T-helper 1 cell treated with Interleukin-12 subunit alpha and Interleukin-12 subunit beta and Interleukin-4 antibody, amounts not matched to agents 30 μg/mL and 1 μg/mL, for 36 hours (primary cell): ENCODE data around the gene PLSCR3.

Experiments
- H3K27ac Mint-ChIP-seq: one replicate; pipeline ENCODE4 v1.8.0; 2021; ENCODE audit warnings: mild to moderate bottlenecking, mixed read lengths
- H3K27me3 Mint-ChIP-seq: one replicate; pipeline ENCODE4 v1.8.0; 2021; ENCODE audit warnings: low read depth, mixed read lengths
- H3K36me3 Mint-ChIP-seq: one replicate; pipeline ENCODE4 v1.8.0; 2021; ENCODE audit warnings: low read depth, mixed read lengths
- H3K4me1 Mint-ChIP-seq: one replicate; pipeline ENCODE4 v1.8.0; 2021; ENCODE audit warnings: low read depth, mixed read lengths
- H3K4me3 Mint-ChIP-seq: one replicate; pipeline ENCODE4 v1.8.0; 2021; ENCODE audit warnings: mild to moderate bottlenecking, moderate library complexity, mixed read lengths
- H3K9me3 Mint-ChIP-seq: one replicate; pipeline ENCODE4 v1.8.0; 2021; ENCODE audit warnings: mixed read lengths

Gene PLSCR3

GRCh38 chr17:7406235-7406825, 12.0 kb upstream of the PLSCR3 start:
- Mint-ChIP-seq H3K4me1 (peaks cover 12% of the 10 kb centered on the region), H3K36me3 (peaks cover 4% of the 10 kb centered on the region), H3K9me3 (no peaks in the 10 kb centered on the region), H3K4me3 (peak overlapping the region; percentile 82), H3K27me3 (peaks cover 25% of the 10 kb centered on the region), H3K27ac (peak overlapping the region; percentile 78)

DNA sequence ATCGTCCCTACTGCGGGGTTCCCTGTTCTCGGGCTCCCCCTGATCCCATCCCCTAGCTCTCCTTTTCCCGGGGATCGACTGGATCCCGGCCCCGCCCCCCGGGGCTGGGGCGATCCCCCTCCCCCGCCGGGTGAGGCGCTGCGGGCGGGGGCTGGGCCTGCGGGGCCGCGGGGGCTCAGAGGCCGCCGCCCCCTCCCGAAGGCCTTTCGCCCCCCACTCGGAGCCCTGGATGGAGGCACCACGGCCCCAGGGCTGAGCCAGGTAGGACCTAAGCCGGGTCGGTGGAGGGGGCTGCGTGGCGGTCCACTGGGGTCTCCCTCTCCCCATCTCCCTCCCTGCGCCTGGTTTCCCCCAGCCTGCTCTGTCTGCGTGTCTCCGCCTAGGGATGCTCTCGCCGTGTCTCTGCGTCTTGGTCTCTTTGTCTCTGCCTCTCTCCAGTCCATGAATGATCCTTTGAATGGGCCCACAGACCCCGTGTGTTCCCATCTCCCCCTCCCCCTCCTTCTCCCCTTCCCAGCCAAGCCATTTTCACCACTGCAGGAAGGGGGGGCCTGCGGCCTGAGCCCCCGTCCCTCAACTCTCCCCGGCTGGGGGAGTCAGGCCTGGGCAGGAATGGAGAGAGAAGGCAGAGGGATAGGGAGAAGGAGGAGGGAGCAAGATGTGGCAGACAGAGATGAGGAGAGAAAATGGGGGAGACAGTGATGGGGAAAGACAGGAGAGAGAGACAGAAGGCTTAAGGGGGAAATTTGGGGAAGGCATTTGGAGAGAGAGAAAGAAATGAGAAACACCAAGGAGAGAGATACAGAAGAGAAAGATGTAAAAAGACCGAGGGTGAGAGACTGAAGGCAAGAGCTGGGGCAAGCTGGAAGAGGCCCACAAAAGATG, 11.3 kb upstream of the PLSCR3 start:
- Mint-ChIP-seq H3K27me3 (peaks cover 25% of the 10 kb centered on the region), H3K27ac (peak overlapping the region; percentile 78), H3K9me3 (no peaks in the 10 kb centered on the region), H3K36me3 (peaks cover 4% of the 10 kb centered on the region), H3K4me3 (peak overlapping the region; percentile 82), H3K4me1 (peaks cover 12% of the 10 kb centered on the region)

DNA sequence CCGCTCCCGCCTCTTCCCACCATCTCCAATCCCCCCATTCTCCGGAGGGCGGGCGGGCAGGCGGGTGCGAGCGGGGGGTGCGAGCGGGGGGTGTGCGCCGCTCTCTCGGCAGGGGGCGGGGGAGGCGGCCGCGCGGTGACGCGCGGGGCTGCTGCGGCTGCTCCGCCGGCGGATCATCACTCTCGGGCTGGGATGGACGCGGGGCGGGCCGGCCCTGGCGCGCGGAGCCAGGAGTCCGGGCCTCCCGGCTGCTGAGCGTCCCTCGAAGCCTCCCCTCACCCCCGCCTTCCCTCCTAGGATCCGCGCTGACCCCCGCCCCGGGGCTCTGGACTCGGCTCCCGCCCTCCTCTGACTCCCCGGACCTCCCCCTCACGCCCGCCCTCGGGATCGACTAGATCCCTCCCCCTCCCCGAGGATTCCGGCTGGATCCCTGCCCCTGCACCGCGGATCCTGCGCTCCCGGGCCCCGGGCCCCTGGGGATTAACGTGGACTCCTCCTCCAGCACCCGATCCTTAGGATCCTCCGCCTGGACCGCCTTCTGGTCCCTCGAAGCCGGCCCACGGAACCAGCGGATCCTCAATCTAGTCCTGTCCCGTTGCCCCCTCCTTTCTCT, 10.5 kb upstream of the PLSCR3 start:
- no peaks in the 10 kb centered on the region for H3K9me3 Mint-ChIP-seq
- H3K27me3 Mint-ChIP-seq, result peaks cover 25% of the 10 kb centered on the region
- H3K27ac Mint-ChIP-seq, result peak overlapping the region; percentile 90
- H3K36me3 Mint-ChIP-seq, result peaks cover 4% of the 10 kb centered on the region
- H3K4me3 Mint-ChIP-seq, result peak overlapping the region; percentile 86
- H3K4me1 Mint-ChIP-seq, result peaks cover 12% of the 10 kb centered on the region

GRCh38 chr17:7403977-7404736, 9.8 kb upstream of the PLSCR3 start, which contains the start of gene TMEM256:
TMEM256 (minus strand) TSS chr17:7404097; CDS start chr17:7404084, 13 bp downstream.
- Mint-ChIP-seq H3K27me3 (peaks cover 23% of the 10 kb centered on the region), H3K27ac (peak within 1 kb of the TSS; percentile 90)

GRCh38 chr17:7403727-7403976, 9.3 kb upstream of the PLSCR3 start:
- H3K4me1 Mint-ChIP-seq, result peaks cover 14% of the 10 kb centered on the region

More at GRCh38 chr17:7403977-7404736, 9.8 kb upstream of the PLSCR3 start, which contains the start of gene TMEM256:
- no peaks in the 10 kb centered on the region for H3K9me3 Mint-ChIP-seq
- H3K36me3 Mint-ChIP-seq, result peaks cover 4% of the 10 kb centered on the region
- H3K4me1 Mint-ChIP-seq, result peaks cover 14% of the 10 kb centered on the region
- H3K4me3 Mint-ChIP-seq, result peak within 1 kb of the TSS; percentile 86

DNA sequence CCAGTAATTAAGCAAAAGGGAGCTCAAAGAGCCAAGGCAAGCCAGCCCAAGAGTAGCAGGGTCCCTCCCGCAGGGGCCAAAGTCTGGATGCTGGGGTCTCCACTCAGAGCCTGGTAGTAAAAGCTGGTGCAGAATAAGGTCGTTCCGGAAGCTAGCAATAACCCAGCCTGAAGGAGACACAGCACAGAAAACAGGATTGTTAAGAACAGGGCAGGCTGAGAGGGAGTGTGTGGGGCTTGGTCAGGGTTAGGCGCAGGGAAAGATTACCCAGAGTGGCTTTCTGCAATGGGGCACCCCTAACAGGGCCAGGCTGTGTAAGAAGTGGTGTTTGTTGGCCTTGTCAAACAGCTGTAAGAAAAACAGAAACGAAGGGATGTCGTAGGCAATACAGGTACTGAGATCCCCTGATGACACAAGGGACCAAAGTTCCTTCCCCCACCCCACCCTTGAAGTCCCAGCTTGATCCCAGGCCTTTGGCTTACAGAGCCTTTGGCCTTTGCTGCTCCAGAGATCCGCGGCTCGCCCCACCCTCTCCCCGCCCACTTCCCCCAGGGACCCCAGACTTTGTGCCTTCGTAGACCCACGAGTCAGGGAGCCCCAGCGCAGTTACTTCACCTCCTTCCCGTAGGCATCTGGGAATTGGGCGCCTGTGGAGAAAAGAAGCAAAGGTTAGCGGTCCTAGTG, 8.9 kb upstream of the PLSCR3 start:
- H3K4me1 Mint-ChIP-seq, result peaks cover 14% of the 10 kb centered on the region
- H3K4me3 Mint-ChIP-seq, result peak overlapping the region; percentile 86
- peak overlapping the region; percentile 90 for H3K27ac Mint-ChIP-seq
- peaks cover 4% of the 10 kb centered on the region for H3K36me3 Mint-ChIP-seq
- peaks cover 20% of the 10 kb centered on the region for H3K27me3 Mint-ChIP-seq
- no peaks in the 10 kb centered on the region for H3K9me3 Mint-ChIP-seq

More at GRCh38 chr17:7403727-7403976, 9.3 kb upstream of the PLSCR3 start:
- Mint-ChIP-seq H3K9me3 (no peaks in the 10 kb centered on the region), H3K27ac (peak overlapping the region; percentile 90), H3K27me3 (peaks cover 20% of the 10 kb centered on the region), H3K36me3 (peaks cover 4% of the 10 kb centered on the region), H3K4me3 (peak overlapping the region; percentile 86)

DNA sequence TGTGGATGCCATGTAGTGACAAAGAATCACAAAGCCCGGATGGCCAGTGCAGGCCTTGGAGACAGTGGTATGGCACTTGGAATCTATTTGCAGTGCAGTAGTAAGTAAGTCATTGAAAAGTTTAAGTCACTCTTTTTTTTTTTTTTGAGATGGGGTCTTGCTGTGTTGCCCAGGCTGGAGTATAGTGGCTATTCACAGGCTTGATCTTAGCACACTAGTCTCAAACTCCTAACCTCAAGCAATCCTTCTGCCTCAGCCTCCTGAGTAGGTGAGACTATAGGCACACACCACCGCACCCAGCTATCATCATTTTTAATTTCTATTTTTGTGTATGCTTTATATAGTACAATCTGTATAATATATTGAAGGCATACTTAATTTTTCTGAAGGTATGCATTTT, 4.3 kb upstream of the PLSCR3 start:
- no peak overlapping the region for H3K27ac Mint-ChIP-seq
- H3K4me1 Mint-ChIP-seq, result peaks cover 18% of the 10 kb centered on the region
- H3K4me3 Mint-ChIP-seq, result no peak overlapping the region
- H3K9me3 Mint-ChIP-seq, result no peaks in the 10 kb centered on the region
- H3K27me3 Mint-ChIP-seq, result no peaks in the 10 kb centered on the region
- H3K36me3 Mint-ChIP-seq, result peaks cover 2% of the 10 kb centered on the region

DNA sequence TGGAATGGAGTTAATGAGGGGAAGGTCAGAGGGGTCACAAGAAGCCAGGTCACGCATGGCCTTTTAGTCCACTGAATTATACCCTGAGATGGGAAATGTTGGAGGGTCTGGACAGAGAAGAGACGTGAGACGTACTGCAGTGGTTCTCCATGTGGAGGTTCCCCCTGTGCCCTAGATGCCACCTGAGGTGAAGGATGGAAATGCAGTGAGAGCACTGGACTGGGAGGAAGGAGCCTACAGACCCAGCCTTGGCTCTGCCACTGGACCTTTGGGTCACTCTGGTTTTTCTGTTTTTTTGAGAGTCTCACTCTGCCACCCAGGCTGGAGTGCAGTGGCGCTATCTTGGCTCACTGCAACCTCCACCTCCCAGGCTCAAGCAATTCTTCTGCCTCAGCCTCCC, 1.8 kb upstream of the PLSCR3 start:
- H3K27ac Mint-ChIP-seq, result no peak overlapping the region
- no peaks in the 10 kb centered on the region for H3K27me3 Mint-ChIP-seq
- H3K9me3 Mint-ChIP-seq, result no peaks in the 10 kb centered on the region
- H3K36me3 Mint-ChIP-seq, result peaks cover 14% of the 10 kb centered on the region
- peak overlapping the region; percentile 17 for H3K4me3 Mint-ChIP-seq
- H3K4me1 Mint-ChIP-seq, result peaks cover 19% of the 10 kb centered on the region

- Mint-ChIP-seq H3K4me1 (peaks cover 17% of the 10 kb centered on the region), H3K27me3 (no peaks in the 10 kb centered on the region), H3K9me3 (no peaks in the 10 kb centered on the region), H3K36me3 (peaks cover 15% of the 10 kb centered on the region), H3K27ac (peak overlapping the region; percentile 78), H3K4me3 (peak overlapping the region; percentile 94)
These were observed 493 bp downstream of the PLSCR3 start for GRCh38 chr17:7393613-7394451.

GRCh38 chr17:7392696-7393612, 1.4 kb downstream of the PLSCR3 start:
- peak overlapping the region; percentile 50 for H3K27ac Mint-ChIP-seq

GRCh38 chr17:7391307-7391706, 3.0 kb downstream of the PLSCR3 start:
- H3K36me3 Mint-ChIP-seq, result peaks cover 17% of the 10 kb centered on the region
- H3K4me1 Mint-ChIP-seq, result peaks cover 17% of the 10 kb centered on the region
- H3K27ac Mint-ChIP-seq, result no peak overlapping the region
- H3K27me3 Mint-ChIP-seq, result no peaks in the 10 kb centered on the region
- no peaks in the 10 kb centered on the region for H3K9me3 Mint-ChIP-seq
- H3K4me3 Mint-ChIP-seq, result peak overlapping the region; percentile 38

More at GRCh38 chr17:7392696-7393612, 1.4 kb downstream of the PLSCR3 start:
- Mint-ChIP-seq H3K27me3 (no peaks in the 10 kb centered on the region), H3K4me3 (peak overlapping the region; percentile 94), H3K4me1 (peaks cover 17% of the 10 kb centered on the region), H3K36me3 (peaks cover 15% of the 10 kb centered on the region), H3K9me3 (no peaks in the 10 kb centered on the region)
